ENCODE measurements around the gene TRIM45.

- TF ChIP-seq GATA2 (IDR thresholded peaks at IDR 0.05; ENCODE audit: low read depth, low read length): no peak
- no peak for TF ChIP-seq GATA3 (IDR thresholded peaks at IDR 0.05; ENCODE audit: low read depth, low read length)
Observed at GRCh38 chr1:117070124-117070523, 51.4 kb downstream of the TRIM45 start.
